ENCODE data around the gene ZYX.

The ZYX gene

GRCh38 chr7:143347950-143348349 is 33.2 kb upstream of the ZYX start:
- TF ChIP-seq, protein P1, sequence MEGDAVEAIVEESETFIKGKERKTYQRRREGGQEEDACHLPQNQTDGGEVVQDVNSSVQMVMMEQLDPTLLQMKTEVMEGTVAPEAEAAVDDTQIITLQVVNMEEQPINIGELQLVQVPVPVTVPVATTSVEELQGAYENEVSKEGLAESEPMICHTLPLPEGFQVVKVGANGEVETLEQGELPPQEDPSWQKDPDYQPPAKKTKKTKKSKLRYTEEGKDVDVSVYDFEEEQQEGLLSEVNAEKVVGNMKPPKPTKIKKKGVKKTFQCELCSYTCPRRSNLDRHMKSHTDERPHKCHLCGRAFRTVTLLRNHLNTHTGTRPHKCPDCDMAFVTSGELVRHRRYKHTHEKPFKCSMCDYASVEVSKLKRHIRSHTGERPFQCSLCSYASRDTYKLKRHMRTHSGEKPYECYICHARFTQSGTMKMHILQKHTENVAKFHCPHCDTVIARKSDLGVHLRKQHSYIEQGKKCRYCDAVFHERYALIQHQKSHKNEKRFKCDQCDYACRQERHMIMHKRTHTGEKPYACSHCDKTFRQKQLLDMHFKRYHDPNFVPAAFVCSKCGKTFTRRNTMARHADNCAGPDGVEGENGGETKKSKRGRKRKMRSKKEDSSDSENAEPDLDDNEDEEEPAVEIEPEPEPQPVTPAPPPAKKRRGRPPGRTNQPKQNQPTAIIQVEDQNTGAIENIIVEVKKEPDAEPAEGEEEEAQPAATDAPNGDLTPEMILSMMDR (conservative IDR thresholded peaks at IDR 0.05; ENCODE audit: low read length), result no peak
- no peak overlapping the region for H3K4me3 ChIP-seq (ENCODE audit: low read length)
- no peak for DNase-seq (ENCODE audit: low read depth)

DNA sequence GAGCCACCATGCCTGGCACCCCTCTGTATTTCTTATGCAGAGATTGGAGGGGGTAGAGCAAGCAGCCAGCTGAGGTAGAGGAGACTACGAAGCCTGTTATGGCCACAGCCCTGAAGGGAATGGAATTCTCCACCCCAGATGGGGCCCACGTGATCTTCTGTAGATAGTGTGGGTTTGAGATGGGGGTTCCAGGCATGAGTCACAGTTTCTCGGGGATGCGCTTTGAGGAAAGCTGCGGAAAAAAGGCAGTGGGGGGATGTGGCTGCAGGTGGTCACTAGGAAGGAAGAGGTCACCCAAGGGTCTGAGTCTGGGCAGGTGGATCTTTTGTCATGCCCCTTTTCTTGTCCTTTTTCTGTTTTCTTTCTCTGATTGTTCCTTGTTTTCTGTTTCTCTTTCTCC is 30.1 kb upstream of the ZYX start:
- no peak for DNase-seq (ENCODE audit: low read depth)
- TF ChIP-seq, protein P1 (conservative IDR thresholded peaks at IDR 0.05; ENCODE audit: low read length), result no peak
- H3K4me3 ChIP-seq (ENCODE audit: low read length), result no peak overlapping the region

GRCh38 chr7:143351574-143351973 is 29.6 kb upstream of the ZYX start:
- no peak for DNase-seq (ENCODE audit: low read depth)
- no peak overlapping the region for H3K4me3 ChIP-seq (ENCODE audit: low read length)
- TF ChIP-seq, protein P1 (conservative IDR thresholded peaks at IDR 0.05; ENCODE audit: low read length), result no peak

DNA sequence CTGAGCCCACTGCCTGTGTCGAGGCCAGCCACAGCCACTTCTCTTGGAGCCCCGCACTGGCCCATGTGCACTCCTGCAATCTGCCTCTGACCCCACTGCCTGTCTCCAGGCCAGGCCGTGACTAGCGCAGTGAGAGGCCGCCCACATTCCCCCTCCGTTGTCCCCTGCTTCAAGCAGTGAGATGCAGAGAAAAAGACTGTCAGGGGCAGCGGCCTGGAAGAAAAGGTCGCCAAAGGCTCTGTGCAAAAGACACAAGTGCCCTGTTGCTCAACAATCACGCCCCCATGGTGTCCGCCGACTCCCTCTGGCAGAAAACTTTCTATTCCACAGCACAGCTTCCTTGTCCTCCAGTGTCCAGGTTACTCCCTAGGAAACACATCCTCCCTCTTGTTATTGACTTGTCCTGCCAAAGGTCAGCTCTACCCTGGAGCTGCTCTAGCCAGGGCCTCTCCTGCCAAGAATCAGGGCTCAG is 28.6 kb upstream of the ZYX start:
- TF ChIP-seq, protein P1 (conservative IDR thresholded peaks at IDR 0.05; ENCODE audit: low read length), result no peak
- no peak overlapping the region for H3K4me3 ChIP-seq (ENCODE audit: low read length)

GRCh38 chr7:143354376-143354775 is 26.8 kb upstream of the ZYX start:
- TF ChIP-seq, protein P1 (conservative IDR thresholded peaks at IDR 0.05; ENCODE audit: low read length), result no peak
- DNase-seq (ENCODE audit: low read depth), result no peak

More for the DNA sequence above, 28.6 kb upstream of the ZYX start:
- no peak for DNase-seq (ENCODE audit: low read depth)

DNA sequence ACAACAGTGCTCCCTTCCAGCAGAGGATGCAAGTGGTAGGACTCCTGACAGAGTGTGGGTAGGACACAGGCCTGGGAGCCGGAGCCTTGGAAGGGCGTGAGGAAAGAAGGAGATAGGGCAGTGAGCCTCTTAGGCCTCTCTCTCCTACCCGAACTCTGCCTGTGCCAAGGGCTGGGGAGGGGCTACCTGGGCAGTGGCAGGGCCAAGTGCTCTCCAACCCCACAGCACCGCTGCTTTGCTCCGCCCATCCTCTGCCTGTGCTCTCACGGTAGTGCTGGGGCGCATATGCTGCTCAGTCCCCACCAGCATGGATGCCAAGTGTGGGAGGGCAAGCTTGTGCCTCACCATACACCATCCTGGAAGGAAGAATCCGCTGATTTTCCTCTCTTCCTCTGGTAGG is 26.2 kb upstream of the ZYX start:
- H3K4me3 ChIP-seq (ENCODE audit: low read length), result no peak overlapping the region
- TF ChIP-seq, protein P1 (conservative IDR thresholded peaks at IDR 0.05; ENCODE audit: low read length), result no peak
- no peak for DNase-seq (ENCODE audit: low read depth)

More at GRCh38 chr7:143354376-143354775, 26.8 kb upstream of the ZYX start:
- no peak overlapping the region for H3K4me3 ChIP-seq (ENCODE audit: low read length)

DNA sequence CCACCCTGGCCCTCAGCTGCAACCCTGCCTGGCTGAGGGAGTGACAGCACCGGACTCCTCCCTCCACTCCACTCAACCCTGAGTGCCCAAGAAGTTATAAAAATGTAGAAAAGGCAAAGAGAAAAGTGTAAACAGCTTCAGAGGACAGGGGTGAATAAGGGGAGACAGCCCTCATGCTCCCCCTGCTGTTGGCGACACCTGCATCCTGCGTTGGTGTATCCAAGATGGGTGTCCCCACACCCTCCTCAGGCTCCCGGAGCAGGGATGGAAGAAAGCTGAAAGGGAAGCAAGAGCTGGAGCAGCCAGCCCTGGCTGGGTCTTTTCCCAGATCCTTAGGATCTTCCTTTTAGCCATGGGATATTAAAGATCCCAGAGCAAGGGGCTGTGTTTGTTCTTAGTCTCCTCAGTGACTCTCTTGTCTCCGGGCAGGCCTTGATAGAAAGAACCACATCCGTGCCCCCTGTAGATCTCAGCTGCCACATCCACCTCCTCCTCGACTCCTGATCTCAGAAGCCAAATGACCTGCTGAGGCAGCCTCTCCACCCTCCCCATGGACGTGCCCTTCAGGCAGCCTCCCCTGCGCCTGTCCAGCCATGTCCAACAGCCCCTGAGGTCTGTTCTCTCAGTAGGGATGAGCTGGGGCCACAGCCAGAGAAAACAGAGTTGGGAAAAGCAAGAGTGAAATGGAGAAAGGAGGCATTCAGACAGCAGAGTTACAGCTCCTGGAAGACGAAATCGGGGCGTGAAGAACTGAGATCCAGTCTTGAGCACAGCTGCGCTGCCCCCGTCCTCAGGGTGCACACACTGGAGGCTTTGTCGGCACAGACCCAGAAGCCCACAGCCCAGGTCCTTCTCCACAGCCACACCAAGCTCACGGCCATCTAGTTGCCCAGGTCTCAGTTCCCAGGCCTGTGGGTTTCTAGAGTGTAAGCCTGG is 25.4 kb upstream of the ZYX start:
- DNase-seq (ENCODE audit: low read depth), result no peak
- H3K4me3 ChIP-seq (ENCODE audit: low read length), result no peak overlapping the region
- TF ChIP-seq, protein P1 (conservative IDR thresholded peaks at IDR 0.05; ENCODE audit: low read length), result no peak
